HG02885 (cell line): ENCODE data around the gene MEA1.
A peak's percentile ranks its signal among the peaks of the same experiment; 100 is the strongest.

Experiments
- ATAC-seq: cut with Tn5 transposase; IDR thresholded peaks from one replicate; pipeline ENCODE4 v1.9.1; 2021; ENCODE audit warnings: mild to moderate bottlenecking; ENCODE audit not compliant: unreplicated experiment, poor library complexity

MEA1 gene

DNA sequence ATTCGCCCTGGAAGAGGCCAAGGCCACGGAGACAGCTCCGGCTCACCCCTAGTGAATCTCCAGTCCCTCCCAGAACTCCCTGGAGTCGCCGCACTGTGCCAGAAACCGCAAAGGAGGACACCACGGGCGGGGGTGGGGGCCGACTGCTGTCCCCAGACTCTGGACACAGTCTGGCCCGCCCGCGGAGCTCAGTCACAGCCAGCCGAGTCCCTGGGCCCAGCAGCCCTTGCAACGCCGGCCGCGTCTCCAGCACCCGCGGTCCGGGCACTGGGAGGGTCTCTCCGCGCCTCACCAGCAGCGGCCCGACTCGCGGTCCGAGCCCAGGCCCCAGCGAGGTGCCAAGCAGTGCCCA is 35.3 kb downstream of the MEA1 start:
- peak; percentile 32 for ATAC-seq

DNA sequence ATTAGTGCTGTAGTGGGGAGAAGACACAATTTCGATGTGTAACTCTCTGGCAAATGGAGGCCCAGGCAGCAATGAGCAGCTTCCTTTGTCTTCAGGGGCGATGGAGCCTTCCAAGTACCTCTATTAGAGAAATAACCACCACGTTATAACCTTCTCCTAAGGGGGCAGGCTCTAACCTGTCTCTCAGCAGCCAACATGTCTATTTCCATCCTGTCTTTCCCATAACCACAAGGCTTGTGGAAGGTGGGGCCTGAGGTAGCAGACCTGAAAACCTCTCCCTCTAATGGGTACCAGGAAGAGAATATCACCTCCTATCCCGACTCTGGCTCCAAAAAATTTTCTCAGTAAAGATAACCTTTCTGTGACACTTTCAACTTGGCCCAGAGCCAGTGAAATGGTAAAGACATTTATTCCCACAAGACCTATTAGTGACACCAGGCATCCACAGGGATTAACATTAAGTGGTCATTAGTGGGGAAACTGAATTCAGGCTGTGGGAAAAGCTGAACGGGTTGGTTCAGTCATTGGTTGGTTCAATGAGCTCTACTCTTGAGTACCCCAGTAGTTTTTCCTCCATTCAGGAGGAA is 38.7 kb downstream of the MEA1 start:
- ATAC-seq: no peak

- ATAC-seq: no peak
Measured at GRCh38 chr6:42973926-42974325, 39.8 kb downstream of the MEA1 start.

DNA sequence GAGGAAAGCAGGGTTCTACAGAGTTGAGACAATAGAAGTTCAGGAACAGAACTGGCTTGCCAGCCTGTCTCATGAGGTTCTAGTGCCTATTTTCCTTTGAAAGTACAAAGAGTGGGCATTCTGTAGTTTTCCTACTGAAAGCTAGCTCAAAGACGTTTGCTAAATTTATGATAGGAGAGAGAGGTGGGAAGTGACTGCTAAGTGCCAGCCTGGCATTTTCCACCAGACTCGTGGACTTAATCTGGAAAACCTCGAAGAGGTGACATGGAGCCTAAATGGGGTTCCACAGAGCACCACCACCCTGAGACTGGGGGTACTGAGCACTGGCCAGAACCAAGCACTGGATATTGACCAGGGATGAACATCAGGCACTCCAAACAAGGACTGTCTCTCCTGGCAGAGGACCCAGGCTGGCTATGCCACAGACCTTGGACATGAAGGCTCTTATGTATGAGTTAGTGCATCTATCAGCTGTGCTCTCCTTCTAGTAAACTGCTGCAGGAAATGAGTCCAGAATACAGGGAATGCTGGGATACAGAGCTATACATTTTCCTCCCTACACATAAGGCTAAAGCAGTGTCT is 41.9 kb downstream of the MEA1 start:
- ATAC-seq: no peak

- no peak for ATAC-seq
Measured at GRCh38 chr6:42970871-42971612, 42.7 kb downstream of the MEA1 start.

GRCh38 chr6:42969934-42970333 is 43.8 kb downstream of the MEA1 start:
- ATAC-seq: no peak

GRCh38 chr6:42969431-42969830 is 44.3 kb downstream of the MEA1 start:
- ATAC-seq: no peak

DNA sequence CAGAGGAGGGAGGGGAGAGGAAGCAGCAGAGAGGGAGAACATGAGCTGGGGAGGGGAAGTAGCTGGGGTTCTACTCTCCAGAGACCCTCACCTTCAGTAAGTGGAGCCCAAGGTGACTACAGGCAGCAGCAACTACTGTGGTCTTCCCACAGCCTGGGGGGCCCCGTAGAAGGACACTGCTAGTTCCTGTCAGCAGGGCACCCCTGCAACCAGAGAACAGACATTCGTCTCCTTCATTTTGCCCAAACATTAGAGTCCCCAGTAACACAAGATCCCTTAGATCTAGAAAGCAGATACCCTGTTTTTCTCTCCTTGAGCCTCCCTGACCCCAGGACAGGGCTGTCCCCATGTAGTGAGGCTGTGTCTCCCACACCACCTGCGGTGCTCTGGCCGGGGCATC is 45.0 kb downstream of the MEA1 start:
- ATAC-seq: no peak

- ATAC-seq: no peak
Measured at GRCh38 chr6:42968126-42968701, 45.5 kb downstream of the MEA1 start.

- no peak for ATAC-seq
Measured at GRCh38 chr6:42967228-42967627, 46.5 kb downstream of the MEA1 start.

GRCh38 chr6:42966571-42966970 is 47.2 kb downstream of the MEA1 start:
- no peak for ATAC-seq

DNA sequence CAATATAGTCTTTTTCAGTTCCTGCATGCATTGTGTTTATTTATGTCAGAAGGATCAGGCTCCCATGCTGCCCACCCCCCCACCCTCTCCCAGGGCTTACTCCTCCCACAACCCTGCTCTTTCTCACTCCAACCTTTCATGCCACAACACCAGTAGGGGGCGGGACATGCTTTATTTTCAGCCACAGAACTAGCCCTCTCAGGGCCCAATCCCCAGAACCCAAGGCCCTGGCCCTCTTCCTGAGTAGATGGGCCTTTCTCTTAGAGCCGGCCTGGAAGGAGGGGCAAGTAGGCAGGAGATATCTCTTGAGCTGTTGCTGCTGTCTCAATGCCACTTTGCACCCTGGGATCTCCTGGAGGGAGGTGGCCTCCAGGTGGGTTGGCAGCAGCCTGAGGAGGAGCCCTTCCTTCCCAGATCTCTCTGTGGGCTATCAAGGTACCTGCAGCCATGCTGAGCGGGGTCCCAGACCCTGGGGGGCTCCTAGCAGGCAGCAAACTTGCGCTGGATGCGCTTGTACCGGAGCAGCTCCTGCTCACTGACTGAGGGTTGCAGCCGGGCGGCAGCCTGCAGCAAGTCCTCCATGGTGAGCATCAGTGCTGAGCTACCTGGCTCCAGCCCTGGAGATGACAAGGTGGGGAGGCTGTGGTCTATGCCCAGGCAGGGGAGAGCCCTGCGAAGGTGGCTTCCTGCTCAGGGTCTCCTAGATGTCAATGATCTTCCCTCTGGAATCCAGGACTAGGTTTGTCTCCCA is 49.7 kb downstream of the MEA1 start:
- ATAC-seq: no peak

GRCh38 chr6:42963179-42963854 is 50.4 kb downstream of the MEA1 start:
- ATAC-seq: no peak

GRCh38 chr6:42962502-42963178 is 51.1 kb downstream of the MEA1 start:
- no peak for ATAC-seq

DNA sequence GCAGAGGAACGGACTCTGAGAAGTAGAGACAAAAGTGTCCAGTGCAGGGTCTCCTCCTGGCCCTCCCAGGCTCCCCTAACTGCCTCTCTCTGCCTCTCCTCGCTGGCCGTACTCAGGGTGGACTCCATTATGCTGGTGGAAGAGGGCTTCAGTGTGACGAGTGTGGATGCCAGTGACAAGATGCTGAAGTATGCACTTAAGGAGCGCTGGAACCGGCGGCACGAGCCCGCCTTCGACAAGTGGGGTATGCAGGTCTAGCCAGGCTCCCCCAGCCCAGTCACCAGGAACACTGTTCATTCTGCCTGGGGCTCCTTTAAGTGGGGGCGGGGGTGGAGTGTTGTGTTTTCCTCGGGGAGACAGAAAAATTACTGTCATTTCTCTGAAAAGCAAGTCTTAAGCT is 51.6 kb downstream of the MEA1 start:
- no peak for ATAC-seq
